Measurements from ENCODE around the gene GPR173. TPM values are rescaled to one million over a fixed set of nuclear protein-coding genes. Genes with fewer than 3 reads are reported as not detected.

Gene GPR173
- total and polyA plus RNA-seq, 3 experiments from 2014 or later = not detected

DNA sequence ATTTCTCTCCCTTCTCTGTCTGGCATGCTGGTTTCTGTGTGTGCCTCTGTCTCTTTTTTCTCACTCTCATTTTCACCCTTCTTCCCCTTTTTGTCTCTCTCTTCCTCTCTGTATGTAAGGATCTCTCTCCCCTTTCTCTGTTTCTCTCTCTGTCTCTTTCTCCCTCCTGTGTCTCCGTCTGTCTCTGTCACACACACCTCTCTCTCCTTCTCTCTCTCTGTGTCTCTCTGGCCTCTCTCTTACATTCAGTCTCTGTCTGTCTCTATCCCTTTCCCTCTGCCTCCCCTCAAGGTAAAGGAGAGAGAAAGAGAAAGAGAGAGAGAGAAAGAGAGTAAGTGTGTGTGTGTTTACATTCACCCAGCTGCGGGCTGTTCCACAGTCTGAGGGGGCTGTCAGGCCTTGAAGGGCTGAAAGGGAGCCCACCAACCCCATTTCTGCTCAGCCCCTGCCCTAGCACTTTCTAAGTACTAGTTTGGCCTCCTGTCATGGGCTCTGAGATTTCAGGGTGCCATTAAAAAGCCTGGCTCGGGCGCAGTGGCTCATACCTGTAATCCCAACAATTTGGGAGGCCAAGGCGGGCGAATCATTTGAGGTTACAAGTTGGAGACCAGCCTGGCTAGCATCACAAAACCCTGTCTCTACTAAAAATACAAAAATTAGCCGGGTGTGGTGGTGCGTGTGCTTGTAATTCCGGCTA is 24.0 kb downstream of the GPR173 start:
- POLR2A ChIA-PET = interaction anchor here (0.6 to 2.7 kb wide), 3 partner anchors 9 to 609 kb away, joined by 3 to 28 read pairs (median 3); partner anchors contain the start of gene TSPYL2
- H3K9me3 Mint-ChIP-seq = no peaks in the 10 kb centered on the region
- CTCF ChIA-PET = interaction anchor here (0.8 to 2.1 kb wide), 9 partner anchors 8 to 77 kb away, joined by 3 to 9 read pairs (median 5); partner anchors contain the start of genes KANTR and TSPYL2
- H3K27ac ChIP-seq (ENCODE audit: low read depth, low read length) = no peak overlapping the region
- H3K27me3 ChIP-seq (ENCODE audit: insufficient read depth, low read length, poor library complexity, severe bottlenecking) = no peaks in the 10 kb centered on the region
- H3K36me3 ChIP-seq (ENCODE audit: insufficient read depth, low read length) = no peaks in the 10 kb centered on the region
- H3K4me3 ChIP-seq (ENCODE audit: low read length) = no peak overlapping the region
- H3K27ac Mint-ChIP-seq = peak overlapping the region; percentile 70 to 96 (median 88)
- no peaks in the 10 kb centered on the region for H3K9me3 ChIP-seq (ENCODE audit: low read length)
- peak overlapping the region; percentile 87 to 94 (median 93) for H3K4me3 Mint-ChIP-seq
- peaks cover 0 to 7% of the 10 kb centered on the region in 2 donors for H3K27me3 Mint-ChIP-seq
- no peaks in the 10 kb centered on the region for H3K36me3 Mint-ChIP-seq
- no peak for DNase-seq
- H3K4me1 ChIP-seq (ENCODE audit: insufficient read depth, low read length) = peaks cover 7% of the 10 kb centered on the region
- peaks cover 10 to 19% (median 13%) of the 10 kb centered on the region in 3 donors for H3K4me1 Mint-ChIP-seq

DNA sequence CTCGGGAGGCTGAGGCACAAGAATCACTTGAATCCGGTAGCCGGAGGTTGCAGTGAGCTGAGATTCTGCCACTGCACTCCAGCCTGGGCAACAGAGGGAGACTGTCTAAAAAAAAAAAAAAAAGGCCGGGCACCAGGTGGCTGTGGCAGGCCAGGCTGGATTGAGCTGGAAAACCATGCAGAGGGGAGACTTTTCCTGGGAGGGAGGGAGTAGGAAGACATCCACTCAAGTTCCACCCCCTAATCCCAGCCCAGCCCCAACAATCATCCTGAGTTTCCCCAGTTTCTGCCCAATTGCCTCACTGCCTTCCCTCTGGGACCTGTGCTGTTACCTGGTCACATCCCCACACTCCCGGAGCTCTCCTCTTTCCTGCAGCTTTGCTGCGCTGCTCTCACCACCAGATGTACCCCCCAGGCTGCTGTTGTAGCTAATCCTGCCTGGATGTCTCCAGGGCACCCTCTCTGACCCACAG is 24.6 kb downstream of the GPR173 start:
- Histone ChIP-seq H3K4me1 (ENCODE audit: insufficient read depth, low read length) (peaks cover 7% of the 10 kb centered on the region), H3K36me3 (ENCODE audit: insufficient read depth, low read length) (no peaks in the 10 kb centered on the region), H3K9me3 (ENCODE audit: low read length) (no peaks in the 10 kb centered on the region), H3K27ac (ENCODE audit: low read depth, low read length) (no peak overlapping the region), H3K4me3 (ENCODE audit: low read length) (no peak overlapping the region), H3K27me3 (ENCODE audit: insufficient read depth, low read length, poor library complexity, severe bottlenecking) (no peaks in the 10 kb centered on the region)
- no peak for DNase-seq
- peaks cover 0 to 7% of the 10 kb centered on the region in 2 donors for H3K27me3 Mint-ChIP-seq
- H3K4me1 Mint-ChIP-seq = peaks cover 10 to 19% (median 13%) of the 10 kb centered on the region in 3 donors
- ChIA-PET CTCF (interaction anchor here (1.1 to 1.7 kb wide), 2 partner anchors 14 to 15 kb away, joined by 3 to 8 read pairs; no protein-coding TSS in a partner anchor), POLR2A (interaction anchor here (0.6 to 2.7 kb wide), 2 partner anchors 8 to 608 kb away, joined by 3 to 28 read pairs; partner anchors contain the start of gene TSPYL2)
- H3K27ac Mint-ChIP-seq = peak overlapping the region in 4 of 8 donors; percentile 34 to 80 (median 50)
- H3K36me3 Mint-ChIP-seq = no peaks in the 10 kb centered on the region
- no peaks in the 10 kb centered on the region for H3K9me3 Mint-ChIP-seq
- H3K4me3 Mint-ChIP-seq = peak overlapping the region; percentile 13 to 79 (median 49)

DNA sequence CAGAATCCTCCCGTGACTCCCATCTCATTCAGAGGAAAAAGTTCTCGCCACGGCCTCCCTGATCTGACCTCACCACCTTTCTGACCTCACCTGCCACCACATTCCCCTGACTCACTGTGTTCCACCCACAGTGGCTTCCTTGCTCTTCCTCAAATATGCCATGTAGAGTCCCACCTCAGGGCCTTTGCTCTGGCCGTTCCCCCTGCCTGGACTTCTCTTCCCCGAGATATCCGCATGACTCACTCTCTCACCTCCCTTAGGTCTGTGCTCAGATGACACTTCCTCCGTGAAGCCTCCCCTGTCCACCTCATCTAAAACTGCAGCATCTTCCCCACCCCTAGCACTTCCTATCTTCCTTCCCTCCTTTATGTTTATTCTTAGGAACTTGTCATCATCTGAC is 26.4 kb downstream of the GPR173 start:
- H3K36me3 ChIP-seq (ENCODE audit: insufficient read depth, low read length) = no peaks in the 10 kb centered on the region
- no peaks in the 10 kb centered on the region for H3K27me3 ChIP-seq (ENCODE audit: insufficient read depth, low read length, poor library complexity, severe bottlenecking)
- Mint-ChIP-seq H3K4me1 (peaks cover 10 to 19% (median 13%) of the 10 kb centered on the region in 3 donors), H3K9me3 (no peaks in the 10 kb centered on the region), H3K27ac (peak overlapping the region in 2 of 8 donors; percentile 14 to 33), H3K27me3 (peaks cover 0 to 7% of the 10 kb centered on the region in 2 donors), H3K4me3 (peak overlapping the region in 1 of 7 donors; percentile 5), H3K36me3 (no peaks in the 10 kb centered on the region)
- DNase-seq = no peak
- ChIA-PET POLR2A (no interaction called here), CTCF (no interaction called here)
- H3K9me3 ChIP-seq (ENCODE audit: low read length) = no peaks in the 10 kb centered on the region
- no peak overlapping the region for H3K27ac ChIP-seq (ENCODE audit: low read depth, low read length)
- peaks cover 7% of the 10 kb centered on the region for H3K4me1 ChIP-seq (ENCODE audit: insufficient read depth, low read length)
- H3K4me3 ChIP-seq (ENCODE audit: low read length) = no peak overlapping the region

DNA sequence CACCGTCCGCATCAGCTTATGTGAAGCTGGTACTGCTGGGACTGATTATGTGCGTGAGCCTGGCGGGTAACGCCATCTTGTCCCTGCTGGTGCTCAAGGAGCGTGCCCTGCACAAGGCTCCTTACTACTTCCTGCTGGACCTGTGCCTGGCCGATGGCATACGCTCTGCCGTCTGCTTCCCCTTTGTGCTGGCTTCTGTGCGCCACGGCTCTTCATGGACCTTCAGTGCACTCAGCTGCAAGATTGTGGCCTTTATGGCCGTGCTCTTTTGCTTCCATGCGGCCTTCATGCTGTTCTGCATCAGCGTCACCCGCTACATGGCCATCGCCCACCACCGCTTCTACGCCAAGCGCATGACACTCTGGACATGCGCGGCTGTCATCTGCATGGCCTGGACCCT is 28.1 kb downstream of the GPR173 start:
- no peak overlapping the region for H3K4me3 Mint-ChIP-seq
- no peaks in the 10 kb centered on the region for H3K9me3 Mint-ChIP-seq
- CTCF ChIA-PET = no interaction called here
- Histone ChIP-seq H3K27me3 (ENCODE audit: insufficient read depth, low read length, poor library complexity, severe bottlenecking) (no peaks in the 10 kb centered on the region), H3K27ac (ENCODE audit: low read depth, low read length) (no peak overlapping the region), H3K36me3 (ENCODE audit: insufficient read depth, low read length) (no peaks in the 10 kb centered on the region), H3K9me3 (ENCODE audit: low read length) (no peaks in the 10 kb centered on the region), H3K4me3 (ENCODE audit: low read length) (no peak overlapping the region), H3K4me1 (ENCODE audit: insufficient read depth, low read length) (peaks cover 7% of the 10 kb centered on the region)
- DNase-seq = no peak
- H3K36me3 Mint-ChIP-seq = peaks cover 0 to 2% (median 0%) of the 10 kb centered on the region in 3 donors
- H3K27me3 Mint-ChIP-seq = peaks cover 0 to 7% of the 10 kb centered on the region in 2 donors
- POLR2A ChIA-PET = no interaction called here
- no peak overlapping the region for H3K27ac Mint-ChIP-seq
- peaks cover 14 to 25% (median 17%) of the 10 kb centered on the region in 3 donors for H3K4me1 Mint-ChIP-seq

DNA sequence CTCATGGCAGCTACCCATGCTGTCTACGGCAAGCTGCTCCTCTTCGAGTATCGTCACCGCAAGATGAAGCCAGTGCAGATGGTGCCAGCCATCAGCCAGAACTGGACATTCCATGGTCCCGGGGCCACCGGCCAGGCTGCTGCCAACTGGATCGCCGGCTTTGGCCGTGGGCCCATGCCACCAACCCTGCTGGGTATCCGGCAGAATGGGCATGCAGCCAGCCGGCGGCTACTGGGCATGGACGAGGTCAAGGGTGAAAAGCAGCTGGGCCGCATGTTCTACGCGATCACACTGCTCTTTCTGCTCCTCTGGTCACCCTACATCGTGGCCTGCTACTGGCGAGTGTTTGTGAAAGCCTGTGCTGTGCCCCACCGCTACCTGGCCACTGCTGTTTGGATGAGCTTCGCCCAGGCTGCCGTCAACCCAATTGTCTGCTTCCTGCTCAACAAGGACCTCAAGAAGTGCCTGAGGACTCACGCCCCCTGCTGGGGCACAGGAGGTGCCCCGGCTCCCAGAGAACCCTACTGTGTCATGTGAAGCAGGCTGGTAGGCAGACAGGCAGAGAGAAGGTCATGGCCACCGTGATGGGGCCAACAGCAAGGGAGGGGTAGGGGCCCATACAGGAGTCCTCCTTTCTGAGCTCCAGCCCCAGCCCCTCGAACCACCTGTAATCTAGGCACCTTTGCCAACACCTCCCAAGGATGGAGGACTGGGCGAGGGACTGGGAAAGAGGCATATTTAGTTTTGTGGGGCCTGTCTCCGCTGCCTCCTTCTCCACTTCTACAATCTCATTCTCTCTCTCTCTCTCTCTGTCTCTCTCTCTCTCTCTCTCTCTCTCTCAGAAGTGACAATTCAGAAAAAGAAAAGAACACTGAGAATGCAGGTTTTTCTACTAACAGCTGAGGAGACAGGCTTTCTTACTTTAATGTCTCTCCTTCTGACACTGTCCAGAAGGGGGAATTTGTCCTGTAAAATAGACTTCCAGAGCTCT is 28.9 kb downstream of the GPR173 start:
- H3K4me3 ChIP-seq (ENCODE audit: low read length) = no peak overlapping the region
- peaks cover 0 to 8% (median 0%) of the 10 kb centered on the region in 3 donors for H3K36me3 Mint-ChIP-seq
- no peak overlapping the region for H3K27ac ChIP-seq (ENCODE audit: low read depth, low read length)
- no peaks in the 10 kb centered on the region for H3K9me3 ChIP-seq (ENCODE audit: low read length)
- ChIA-PET CTCF (interaction anchor here (1.0 kb wide), 1 partner anchor 30 kb away, joined by 3 read pairs; no protein-coding TSS in a partner anchor), POLR2A (no interaction called here)
- H3K27me3 Mint-ChIP-seq = peaks cover 0 to 9% of the 10 kb centered on the region in 2 donors
- no peaks in the 10 kb centered on the region for H3K27me3 ChIP-seq (ENCODE audit: insufficient read depth, low read length, poor library complexity, severe bottlenecking)
- H3K9me3 Mint-ChIP-seq = no peaks in the 10 kb centered on the region
- H3K4me1 Mint-ChIP-seq = peaks cover 7 to 17% (median 8%) of the 10 kb centered on the region in 3 donors
- H3K36me3 ChIP-seq (ENCODE audit: insufficient read depth, low read length) = no peaks in the 10 kb centered on the region
- H3K4me3 Mint-ChIP-seq = no peak overlapping the region
- peaks cover 3% of the 10 kb centered on the region for H3K4me1 ChIP-seq (ENCODE audit: insufficient read depth, low read length)
- no peak for DNase-seq
- H3K27ac Mint-ChIP-seq = peak overlapping the region in 1 of 8 donors; percentile 42

DNA sequence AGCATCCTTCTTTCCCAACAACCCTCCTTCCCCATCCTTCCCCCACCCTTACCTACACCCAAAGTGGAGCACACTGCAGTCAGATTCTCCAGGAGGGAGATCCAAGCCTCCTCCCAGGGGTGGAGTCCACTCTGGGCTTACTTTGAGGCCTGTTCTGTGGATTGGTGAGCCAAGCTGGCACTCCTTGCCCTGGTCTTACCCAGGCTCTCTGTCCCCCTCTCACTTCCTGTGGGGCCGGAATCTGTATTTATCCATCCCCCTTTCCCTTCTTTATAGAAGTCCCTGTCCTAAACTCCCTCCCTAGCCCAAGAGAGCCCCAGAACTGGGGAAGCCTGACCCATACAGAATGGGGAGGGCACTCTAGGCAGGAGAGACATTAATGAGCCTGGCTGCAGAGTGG is 30.4 kb downstream of the GPR173 start:
- POLR2A ChIA-PET = no interaction called here
- Histone ChIP-seq H3K27ac (ENCODE audit: low read depth, low read length) (no peak overlapping the region), H3K9me3 (ENCODE audit: low read length) (no peaks in the 10 kb centered on the region), H3K4me3 (ENCODE audit: low read length) (no peak overlapping the region), H3K27me3 (ENCODE audit: insufficient read depth, low read length, poor library complexity, severe bottlenecking) (no peaks in the 10 kb centered on the region), H3K36me3 (ENCODE audit: insufficient read depth, low read length) (peaks cover 2% of the 10 kb centered on the region), H3K4me1 (ENCODE audit: insufficient read depth, low read length) (peaks cover 10% of the 10 kb centered on the region)
- no peak overlapping the region for H3K4me3 Mint-ChIP-seq
- H3K9me3 Mint-ChIP-seq = no peaks in the 10 kb centered on the region
- CTCF ChIA-PET = interaction anchor here (1.0 kb wide), 1 partner anchor 28 kb away, joined by 3 read pairs; no protein-coding TSS in a partner anchor
- peaks cover 0 to 13% of the 10 kb centered on the region in 2 donors for H3K27me3 Mint-ChIP-seq
- DNase-seq = no peak
- peaks cover 0 to 22% (median 2%) of the 10 kb centered on the region in 3 donors for H3K36me3 Mint-ChIP-seq
- peaks cover 13 to 25% (median 21%) of the 10 kb centered on the region in 3 donors for H3K4me1 Mint-ChIP-seq
- H3K27ac Mint-ChIP-seq = peak overlapping the region in 2 of 8 donors; percentile 29 to 42

DNA sequence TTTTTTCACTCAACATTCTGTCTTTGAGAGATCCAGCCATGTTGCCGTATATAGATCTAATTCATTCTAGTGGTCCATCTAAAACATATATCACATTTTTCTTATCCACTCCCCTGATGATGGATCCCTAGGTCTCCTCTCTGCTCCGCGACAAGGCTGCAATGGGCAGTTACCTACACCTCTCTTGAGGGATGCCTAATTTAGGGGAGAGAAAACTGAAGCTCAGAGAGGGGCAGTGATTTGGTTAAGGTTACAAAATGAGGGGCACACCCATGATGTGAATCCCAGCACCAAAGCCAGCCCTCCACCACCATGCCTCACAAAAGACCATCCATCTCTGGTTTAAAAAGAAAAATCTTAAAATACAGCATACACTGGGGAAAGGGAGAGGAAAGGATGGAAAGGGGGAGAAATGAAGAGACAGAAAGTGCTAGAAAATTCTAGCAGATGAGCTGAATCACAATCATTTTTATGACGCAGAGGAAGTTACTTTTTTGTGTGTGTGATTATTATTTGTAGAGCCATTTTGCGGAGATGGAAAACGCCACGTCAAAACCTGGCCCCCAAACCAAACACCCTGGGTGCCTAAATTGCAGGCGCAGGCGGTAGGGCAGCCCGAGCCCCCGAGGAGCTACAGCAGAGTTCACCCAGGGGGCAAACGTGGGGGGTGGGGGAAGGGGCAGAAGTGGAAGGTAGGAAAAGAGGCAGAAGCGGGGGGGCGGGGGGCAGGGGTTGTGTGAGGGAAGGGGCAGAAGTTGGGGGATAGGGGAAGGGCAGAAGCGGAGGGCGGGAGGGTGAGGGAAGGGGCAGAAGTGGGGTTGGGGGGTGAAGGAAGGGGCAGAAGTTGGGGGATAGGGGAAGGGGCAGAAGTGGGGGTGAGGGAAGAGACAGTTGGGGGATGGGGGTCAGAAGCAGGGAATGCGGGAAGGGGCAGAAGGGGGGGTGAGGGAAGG is 32.3 kb downstream of the GPR173 start:
- POLR2A ChIA-PET = interaction anchor here (0.6 to 2.5 kb wide), 4 partner anchors 8 to 819 kb away, joined by 3 to 28 read pairs (median 7); partner anchors contain the start of genes KANTR and KDM5C
- Histone ChIP-seq H3K36me3 (ENCODE audit: insufficient read depth, low read length) (peaks cover 19% of the 10 kb centered on the region), H3K27ac (ENCODE audit: low read depth, low read length) (no peak overlapping the region), H3K27me3 (ENCODE audit: insufficient read depth, low read length, poor library complexity, severe bottlenecking) (no peaks in the 10 kb centered on the region), H3K9me3 (ENCODE audit: low read length) (no peaks in the 10 kb centered on the region), H3K4me3 (ENCODE audit: low read length) (no peak overlapping the region), H3K4me1 (ENCODE audit: insufficient read depth, low read length) (peaks cover 19% of the 10 kb centered on the region)
- peak overlapping the region; percentile 95 to 98 (median 96) for H3K27ac Mint-ChIP-seq
- peaks cover 4 to 42% (median 7%) of the 10 kb centered on the region in 3 donors for H3K36me3 Mint-ChIP-seq
- H3K9me3 Mint-ChIP-seq = no peaks in the 10 kb centered on the region
- CTCF ChIA-PET = interaction anchor here (1.4 kb wide), 1 partner anchor 9 kb away, joined by 5 read pairs; no protein-coding TSS in a partner anchor
- H3K4me3 Mint-ChIP-seq = peak overlapping the region; percentile 80 to 91 (median 89)
- DNase-seq = peak in 4 of 5 donors; percentile 22 to 68 (median 42)
- peaks cover 0 to 18% of the 10 kb centered on the region in 2 donors for H3K27me3 Mint-ChIP-seq
- H3K4me1 Mint-ChIP-seq = peaks cover 28 to 41% (median 34%) of the 10 kb centered on the region in 3 donors

All from CD8-positive, alpha-beta memory T cell (primary cell).